ENCODE data around the gene LRP3. TPM values are rescaled to one million over a fixed set of nuclear protein-coding genes. Genes with fewer than 3 reads are reported as not detected.

LRP3 gene
- total RNA-seq, 1 donor: 11.2 TPM

DNA sequence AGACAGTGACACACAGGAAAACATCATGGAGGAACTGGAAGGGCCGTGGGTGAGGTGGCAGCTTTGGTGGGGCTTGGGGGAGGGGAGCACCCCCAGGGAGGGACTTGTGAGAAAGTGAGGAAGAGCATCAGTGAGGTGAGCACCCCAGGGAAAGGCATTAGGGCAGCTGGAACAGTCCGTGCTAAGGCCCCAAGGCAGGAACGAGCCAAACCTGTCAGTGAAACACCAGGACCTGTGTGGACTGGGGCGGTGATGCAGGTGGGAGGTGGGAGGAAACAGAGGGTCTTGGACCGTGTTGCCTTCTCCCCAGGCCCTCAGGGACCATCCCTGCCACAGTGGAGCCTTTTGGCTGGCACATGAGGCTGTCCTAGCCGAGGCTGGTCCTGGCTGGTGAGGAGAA lies 48.8 kb downstream of the LRP3 start:
- no peak overlapping the region for H3K4me3 ChIP-seq (ENCODE audit: low read depth, low read length)
- TF ChIP-seq, protein P1, sequence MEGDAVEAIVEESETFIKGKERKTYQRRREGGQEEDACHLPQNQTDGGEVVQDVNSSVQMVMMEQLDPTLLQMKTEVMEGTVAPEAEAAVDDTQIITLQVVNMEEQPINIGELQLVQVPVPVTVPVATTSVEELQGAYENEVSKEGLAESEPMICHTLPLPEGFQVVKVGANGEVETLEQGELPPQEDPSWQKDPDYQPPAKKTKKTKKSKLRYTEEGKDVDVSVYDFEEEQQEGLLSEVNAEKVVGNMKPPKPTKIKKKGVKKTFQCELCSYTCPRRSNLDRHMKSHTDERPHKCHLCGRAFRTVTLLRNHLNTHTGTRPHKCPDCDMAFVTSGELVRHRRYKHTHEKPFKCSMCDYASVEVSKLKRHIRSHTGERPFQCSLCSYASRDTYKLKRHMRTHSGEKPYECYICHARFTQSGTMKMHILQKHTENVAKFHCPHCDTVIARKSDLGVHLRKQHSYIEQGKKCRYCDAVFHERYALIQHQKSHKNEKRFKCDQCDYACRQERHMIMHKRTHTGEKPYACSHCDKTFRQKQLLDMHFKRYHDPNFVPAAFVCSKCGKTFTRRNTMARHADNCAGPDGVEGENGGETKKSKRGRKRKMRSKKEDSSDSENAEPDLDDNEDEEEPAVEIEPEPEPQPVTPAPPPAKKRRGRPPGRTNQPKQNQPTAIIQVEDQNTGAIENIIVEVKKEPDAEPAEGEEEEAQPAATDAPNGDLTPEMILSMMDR (IDR thresholded peaks at IDR 0.05; ENCODE audit: insufficient read depth, low read depth, low read length): no peak
- DNase-seq (ENCODE audit: low read depth): no peak

DNA sequence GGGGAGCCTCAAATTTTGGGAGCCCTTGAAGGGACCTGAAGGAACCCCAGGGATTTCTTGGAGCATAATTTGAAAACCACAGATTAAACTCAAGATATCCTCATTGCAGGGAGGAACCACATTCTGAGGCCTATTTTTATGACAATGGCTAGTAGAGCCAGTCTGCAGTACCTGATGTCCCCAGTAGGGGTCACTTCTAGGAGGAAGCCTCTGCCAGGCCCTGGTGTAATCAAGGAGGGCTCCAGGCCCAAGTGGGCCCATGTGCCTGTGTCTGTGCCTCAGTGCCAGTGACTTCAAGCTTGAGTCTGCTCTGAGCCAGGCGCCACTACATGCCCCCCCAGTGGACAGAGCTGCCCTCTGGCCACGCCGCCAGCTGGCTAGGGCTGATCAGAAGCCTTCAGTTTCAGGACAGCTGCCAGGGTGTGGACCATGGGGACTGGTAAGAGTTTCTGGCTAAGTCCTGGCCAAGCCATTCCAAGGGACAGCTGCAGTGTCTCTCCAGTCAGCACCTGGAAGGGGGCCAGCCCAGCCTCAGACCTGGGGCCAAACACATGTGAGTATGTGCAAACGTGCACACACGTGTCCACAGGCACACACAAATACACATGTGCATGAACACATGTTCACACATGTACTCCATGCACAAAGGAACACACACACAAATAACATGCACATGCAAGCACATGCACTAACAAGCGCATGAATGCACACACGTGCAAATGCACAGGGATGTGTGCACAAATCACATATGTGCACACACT lies 52.0 kb downstream of the LRP3 start:
- H3K4me3 ChIP-seq (ENCODE audit: low read depth, low read length): no peak overlapping the region
- TF ChIP-seq, protein P1 (IDR thresholded peaks at IDR 0.05; ENCODE audit: insufficient read depth, low read depth, low read length): peak; percentile 55
- no peak for DNase-seq (ENCODE audit: low read depth)

DNA sequence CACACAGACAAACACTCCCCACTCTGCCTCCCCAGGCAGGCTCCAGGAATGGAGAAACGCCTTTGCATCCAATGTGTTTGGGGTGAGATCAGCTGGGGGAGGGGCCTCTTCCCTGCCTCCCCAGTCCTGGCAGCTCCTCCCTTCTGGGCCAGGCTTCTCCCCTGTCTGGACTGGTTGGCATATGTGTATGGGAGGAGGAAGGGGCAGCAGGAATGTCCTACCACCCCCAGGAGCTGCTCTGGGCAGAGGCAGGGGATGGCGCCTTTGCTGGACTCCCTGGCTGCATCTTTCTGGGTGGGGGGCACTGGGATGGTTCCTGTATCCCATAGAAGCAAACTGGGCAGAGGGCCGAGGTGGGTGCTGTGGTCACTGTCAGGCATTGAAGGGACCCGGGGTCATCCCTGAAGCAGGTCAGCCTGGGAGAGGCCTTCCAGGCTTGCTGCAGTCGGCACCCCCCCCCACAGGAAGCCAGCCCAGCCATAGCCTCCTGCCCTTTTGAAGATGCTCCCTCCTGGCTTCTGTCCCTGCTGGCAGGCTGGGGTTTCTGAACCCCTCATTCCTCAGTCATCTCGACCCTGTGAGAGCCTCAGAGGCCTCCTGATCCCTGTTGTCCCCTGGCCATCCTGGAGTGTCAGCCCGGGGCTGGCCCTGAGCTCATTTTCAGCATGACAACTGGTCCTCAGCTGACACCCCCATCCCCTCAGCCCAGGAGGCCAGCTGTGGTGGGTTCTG lies 52.7 kb downstream of the LRP3 start:
- no peak for DNase-seq (ENCODE audit: low read depth)
- TF ChIP-seq, protein P1 (IDR thresholded peaks at IDR 0.05; ENCODE audit: insufficient read depth, low read depth, low read length): no peak
- H3K4me3 ChIP-seq (ENCODE audit: low read depth, low read length): no peak overlapping the region

DNA sequence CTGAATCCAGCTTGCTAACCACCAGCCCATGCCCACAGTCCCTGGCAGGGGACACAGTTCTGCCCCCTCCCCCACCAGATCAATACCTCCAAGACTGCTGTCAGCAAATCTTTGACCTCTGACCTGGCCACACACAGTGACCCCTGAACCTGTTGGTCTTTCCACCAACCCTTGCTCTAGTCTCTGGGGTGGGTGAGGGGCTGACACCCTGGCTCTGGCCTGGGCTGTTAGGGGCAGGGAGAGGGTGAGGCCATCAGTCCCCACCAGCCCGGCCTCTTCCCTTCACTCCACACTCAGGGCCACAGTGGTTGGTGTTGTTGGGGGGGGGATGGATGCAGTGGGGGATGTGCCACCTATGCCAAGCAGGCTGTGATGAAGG lies 53.3 kb downstream of the LRP3 start:
- TF ChIP-seq, protein P1 (IDR thresholded peaks at IDR 0.05; ENCODE audit: insufficient read depth, low read depth, low read length): no peak

DNA sequence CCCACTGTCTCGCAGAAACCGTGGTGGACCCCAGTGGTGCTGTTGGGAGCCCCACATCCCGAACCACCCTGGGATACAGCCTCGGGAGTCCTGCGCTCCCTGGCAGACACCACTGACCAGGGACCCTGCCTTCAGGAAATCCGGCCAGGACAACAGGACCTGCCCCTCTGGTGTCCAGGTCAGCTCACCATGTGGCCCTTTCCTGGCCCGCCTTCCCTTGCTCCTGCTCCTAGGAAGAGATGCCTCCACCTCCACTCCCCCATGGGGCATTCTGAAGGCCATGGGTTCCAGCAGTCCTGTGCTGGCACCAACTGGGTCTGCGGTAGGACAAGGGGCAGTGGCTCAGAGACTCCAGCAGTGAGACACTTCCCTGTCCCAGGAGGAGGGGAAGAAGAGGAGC lies 54.0 kb downstream of the LRP3 start:
- no peak overlapping the region for H3K4me3 ChIP-seq (ENCODE audit: low read depth, low read length)
- no peak for DNase-seq (ENCODE audit: low read depth)
- TF ChIP-seq, protein P1 (IDR thresholded peaks at IDR 0.05; ENCODE audit: insufficient read depth, low read depth, low read length): no peak

More for the DNA sequence above, 53.3 kb downstream of the LRP3 start:
- H3K4me3 ChIP-seq (ENCODE audit: low read depth, low read length): no peak overlapping the region
- DNase-seq (ENCODE audit: low read depth): no peak

DNA sequence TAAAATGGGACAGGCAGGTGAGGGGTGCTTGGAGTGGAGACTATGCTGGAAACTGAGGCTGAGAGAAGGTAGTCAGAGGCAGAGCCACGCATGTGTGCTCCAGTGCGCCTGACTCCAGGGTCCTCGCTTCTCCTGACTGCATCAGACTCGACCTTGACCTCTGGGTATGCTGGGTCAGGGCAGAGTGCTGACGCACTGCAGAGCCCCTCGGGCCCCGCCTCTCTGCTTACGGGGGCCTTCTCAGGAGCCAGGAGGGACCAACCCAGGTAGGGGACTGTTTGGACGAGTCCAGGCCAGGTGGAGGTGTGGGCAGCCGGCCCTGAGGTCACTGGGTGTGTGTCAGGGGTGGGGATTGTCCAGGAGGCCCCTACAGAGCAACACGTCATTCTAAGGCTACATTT lies 54.4 kb downstream of the LRP3 start:
- TF ChIP-seq, protein P1 (IDR thresholded peaks at IDR 0.05; ENCODE audit: insufficient read depth, low read depth, low read length): no peak
- H3K4me3 ChIP-seq (ENCODE audit: low read depth, low read length): no peak overlapping the region
- DNase-seq (ENCODE audit: low read depth): no peak

Measured in fibroblast of villous mesenchyme (primary cell).